IMR-90 (cell line): ENCODE data around the gene WNT4. TPM values are rescaled to one million over a fixed set of nuclear protein-coding genes. Genes with fewer than 3 reads are reported as not detected.

Experiments
- ATAC-seq: fragments of 200-7000 bp; cut with Tn5 transposase; 2 replicates; pipeline ENCODE4 v1.9.1; 2020; ENCODE audit warnings: low read depth, mild to moderate bottlenecking, moderate library complexity
- BruUV-seq: library from RNA; stranded (reverse); fragments of 400-500 nt; replicated peaks from 2 replicates; lab custom pipeline; 2021; lab: Mats Ljungman, UMichigan
- CTCF ChIA-PET: fragments of 300-600 bp; formaldehyde crosslinking; extraction: SDS; loops from one replicate; lab custom pipeline; 2021; ENCODE audit warnings: antibody characterized with exemption; lab: Yijun Ruan, JAX
- POLR2A ChIA-PET: fragments of 300-600 bp; sonication (Branson Sonifier 250); formaldehyde crosslinking; loops from one replicate; lab custom pipeline; 2022; ENCODE audit warnings: antibody characterized with exemption; ENCODE audit not compliant: unreplicated experiment; lab: Charles Lee
- DNase-seq: peaks from one replicate; pipeline ENCODE4 v3.0.0; 2013
- H2AFZ ChIP-seq: replicated peaks from 2 replicates; pipeline ENCODE3; 2013; ENCODE audit warnings: low read length, mild to moderate bottlenecking; ENCODE audit not compliant: poor library complexity
- H2AK5ac ChIP-seq: 2 replicates; pipeline ENCODE4 v1.6.1; 2013; ENCODE audit warnings: low read depth, low read length, inconsistent platforms
- H2AK9ac ChIP-seq: replicated peaks from 2 replicates; pipeline ENCODE3; 2013; ENCODE audit warnings: mild to moderate bottlenecking, low read depth, low read length, moderate library complexity; ENCODE audit not compliant: poor library complexity
- H2BK120ac ChIP-seq: 2 replicates; pipeline ENCODE4 v1.6.1; 2013; ENCODE audit warnings: low read depth, low read length, inconsistent platforms
- H2BK15ac ChIP-seq: 3 replicates; pipeline ENCODE4 v1.6.1; 2013; ENCODE audit warnings: low read depth, low read length, inconsistent platforms
- H2BK20ac ChIP-seq: 2 replicates; pipeline ENCODE4 v1.6.1; 2013; ENCODE audit warnings: low read depth, mild to moderate bottlenecking, inconsistent platforms, low read length, moderate library complexity
- H2BK5ac ChIP-seq: 2 replicates; pipeline ENCODE4 v1.6.1; 2013; ENCODE audit warnings: mild to moderate bottlenecking, low read depth, low read length, inconsistent platforms; ENCODE audit not compliant: poor library complexity, severe bottlenecking
- H3K14ac ChIP-seq: replicated peaks from 2 replicates; pipeline ENCODE4 v1.6.1; 2013; ENCODE audit warnings: low read depth, low read length, inconsistent platforms
- H3K18ac ChIP-seq: 2 replicates; pipeline ENCODE4 v1.6.1; 2013; ENCODE audit warnings: low read depth, low read length, control low read depth
- H3K23ac ChIP-seq: 2 replicates; pipeline ENCODE4 v1.6.1; 2013; ENCODE audit warnings: low read depth, low read length, inconsistent platforms
- H3K27ac ChIP-seq: 2 replicates; pipeline ENCODE4 v1.5.1; 2013; ENCODE audit warnings: mild to moderate bottlenecking, control low read depth, low read length; ENCODE audit not compliant: insufficient read depth
- H3K27me3 ChIP-seq: 2 replicates; pipeline ENCODE4 v1.6.1; 2013; ENCODE audit warnings: low read length; ENCODE audit not compliant: control insufficient read depth, insufficient read depth
- H3K36me3 ChIP-seq: 2 replicates; pipeline ENCODE4 v1.6.1; 2013; ENCODE audit warnings: low read length, mixed read lengths; ENCODE audit not compliant: control insufficient read depth, insufficient read depth
- H3K4ac ChIP-seq: 2 replicates; pipeline ENCODE4 v1.6.1; 2013; ENCODE audit warnings: low read depth, low read length, inconsistent platforms
- H3K4me1 ChIP-seq: 2 replicates; pipeline ENCODE4 v1.6.1; 2013; ENCODE audit warnings: low read length, mixed read lengths; ENCODE audit not compliant: control insufficient read depth, insufficient read depth
- H3K4me2 ChIP-seq: 2 replicates; pipeline ENCODE4 v1.6.1; 2013; ENCODE audit warnings: low read depth, mild to moderate bottlenecking, control low read depth, low read length, moderate library complexity
- H3K4me3 ChIP-seq: 2 replicates; pipeline ENCODE4 v1.5.1; 2013; ENCODE audit warnings: low read depth, mild to moderate bottlenecking, control low read depth, low read length, moderate library complexity; ENCODE audit not compliant: insufficient read depth
- H3K56ac ChIP-seq: 2 replicates; pipeline ENCODE4 v1.6.1; 2013; ENCODE audit warnings: low read length, inconsistent platforms; ENCODE audit not compliant: insufficient read depth; ENCODE audit errors: extremely low read depth
- H3K79me1 ChIP-seq, 2 experiments: 2 replicates each; pipeline ENCODE4 v1.6.1; 2013; ENCODE audit warnings: low read length in 2 of 2, inconsistent platforms in 1 of 2, low read depth in 1 of 2
- H3K9ac ChIP-seq: 2 replicates; pipeline ENCODE4 v1.6.1; 2013; ENCODE audit warnings: low read depth, low read length, control low read depth
- H3K9me1 ChIP-seq: 2 replicates; pipeline ENCODE4 v1.6.1; 2013; ENCODE audit warnings: low read length, inconsistent platforms; ENCODE audit not compliant: insufficient read depth
- H3K9me3 ChIP-seq: 2 replicates; pipeline ENCODE4 v1.6.1; 2013; ENCODE audit warnings: low read length; ENCODE audit not compliant: control insufficient read depth, insufficient read depth
- H4K20me1 ChIP-seq: 2 replicates; pipeline ENCODE4 v1.6.1; 2013; ENCODE audit warnings: low read length, inconsistent platforms; ENCODE audit not compliant: insufficient read depth
- H4K5ac ChIP-seq: 2 replicates; pipeline ENCODE4 v1.6.1; 2013; ENCODE audit warnings: mild to moderate bottlenecking, low read depth, low read length, control low read depth
- H4K8ac ChIP-seq, 2 experiments: 2 replicates each; pipeline ENCODE4 v1.6.1; 2013; ENCODE audit warnings: low read depth in 2 of 2, low read length in 2 of 2, control low read depth in 1 of 2, inconsistent platforms in 1 of 2
- H4K91ac ChIP-seq: 2 replicates; pipeline ENCODE4 v1.6.1; 2013; ENCODE audit warnings: low read depth, low read length, inconsistent platforms; ENCODE audit not compliant: insufficient read depth
- CEBPB ChIP-seq: IDR thresholded peaks from 2 replicates; pipeline ENCODE4 v1.6.1; 2012; ENCODE audit warnings: low read depth, low read length, improper control_type of control experiment
- NFE2L2 ChIP-seq: fragments of 150-350 bp; IDR thresholded peaks from 2 replicates; pipeline ENCODE4 v1.6.1; 2016; ENCODE audit warnings: low read depth, mild to moderate bottlenecking, low read length
- WGBS, 2 experiments: methylation state at CpG; one replicate each; pipeline versions ENCODE4 v1.1.5 to v1.1.7; 2013; ENCODE audit warnings: missing lambda C conversion rate in 2 of 2; ENCODE audit not compliant: insufficient read length in 1 of 2; ENCODE audit errors: extremely low coverage in 2 of 2; 5-methylcytosine and 5-hydroxymethylcytosine counted together
- dilution Hi-C: fragments of 300-500 bp; cut with HindIII; formaldehyde crosslinking; loops from one replicate; pipeline ENCODE4 v1.14.3; 2018; ENCODE audit warnings: low sequenced_read_pairs; ENCODE audit not compliant: unreplicated experiment
- in situ Hi-C: fragments of 300-500 bp; cut with MboI; formaldehyde crosslinking; loops from 3 replicates; pipeline ENCODE4 v1.14.3; 2019; ENCODE audit warnings: low sequenced_read_pairs, inconsistent platforms, mixed read lengths
- intact Hi-C: fragments of 100-400 bp; cut with micrococcal nuclease; formaldehyde crosslinking; loops from 2 replicates; pipeline ENCODE4 v1.10.0; 2022
- polyA plus RNA-seq, 3 experiments: library from polyadenylated mRNA; depleted of rRNA; stranded (reverse); fragments of >200 nt; gene quantifications; 2 replicates each; pipeline ENCODE4 v1.2.3, GENCODE V29; 2012; ENCODE audit warnings: low replicate concordance in 1 of 3
- total RNA-seq: library from RNA; depleted of rRNA; stranded (reverse); fragments of >200 nt; gene quantifications from 2 replicates; pipeline ENCODE4 v1.2.3, GENCODE V29; 2012
- TF ChIP-seq, protein P1 (sequence below): fragments of 150-350 bp; IDR thresholded peaks from 2 replicates; pipeline ENCODE4 v1.6.1; 2017; ENCODE audit warnings: mild to moderate bottlenecking, antibody characterized with exemption, low read length, low read depth

WNT4 gene
- total and polyA plus RNA-seq, 2 of the 4 experiments (the other 2 are of a cell fraction), result not detected

DNA sequence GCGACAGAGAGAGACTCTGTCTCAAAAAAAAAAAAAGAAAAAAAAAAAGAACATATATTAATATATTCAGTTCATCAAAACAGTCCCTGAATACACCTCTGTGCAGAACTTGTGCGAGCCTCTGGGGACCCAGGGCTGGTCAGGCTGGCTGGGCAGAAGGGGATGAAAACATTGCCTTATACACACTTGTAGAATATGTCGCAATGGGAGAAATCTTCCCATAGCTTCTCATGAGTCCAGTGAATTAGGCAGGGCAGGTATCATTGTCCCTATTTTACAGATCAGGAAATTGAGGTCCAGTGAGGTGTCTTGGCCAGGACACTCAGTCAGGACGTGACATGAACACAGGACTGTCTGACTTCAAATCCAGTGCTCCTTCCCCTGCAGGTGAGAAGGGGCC lies 12.6 kb upstream of the WNT4 start:
- Histone ChIP-seq H2BK120ac (no peak overlapping the region), H3K23ac (no peak overlapping the region), H3K79me1 (no peaks in the 10 kb centered on the region), H3K27me3 (peaks cover 58% of the 10 kb centered on the region), H3K9me1 (0 out of 2 replicates have a peak, but pooled peaks cover 3% of the 10 kb centered on the region), H3K36me3 (no peaks in the 10 kb centered on the region), H3K14ac (no peak overlapping the region), H3K4me3 (no peak overlapping the region), H3K4ac (no peak overlapping the region), H4K8ac (no peak overlapping the region), H3K56ac (no peak overlapping the region), H3K18ac (no peak overlapping the region), H2BK15ac (no peak overlapping the region), H4K5ac (no peak overlapping the region), H4K20me1 (peaks cover 5% of the 10 kb centered on the region; the same call in 1 of the 2 replicates), H3K9ac (no peak overlapping the region), H2AK5ac (no peak overlapping the region), H3K27ac (no peak overlapping the region), H2AFZ (no peak overlapping the region), H2AK9ac (no peak overlapping the region), H3K4me2 (no peak overlapping the region), H3K4me1 (no peaks in the 10 kb centered on the region), H3K9me3 (no peaks in the 10 kb centered on the region), H2BK20ac (no peak overlapping the region), H4K91ac (no peak overlapping the region), H2BK5ac (no peak overlapping the region)
- intact Hi-C loops (no loop called here), dilution Hi-C loops (no loop called here), in situ Hi-C loops (no loop called here)
- ATAC-seq, result no peak
- DNase-seq, result no peak
- BruUV-seq, result no TSS peak
- CTCF ChIA-PET, result no interaction called here
- POLR2A ChIA-PET, result no interaction called here
- TF ChIP-seq NFE2L2 (no peak), CEBPB (peak; percentile 73)
- TF ChIP-seq, protein P1, sequence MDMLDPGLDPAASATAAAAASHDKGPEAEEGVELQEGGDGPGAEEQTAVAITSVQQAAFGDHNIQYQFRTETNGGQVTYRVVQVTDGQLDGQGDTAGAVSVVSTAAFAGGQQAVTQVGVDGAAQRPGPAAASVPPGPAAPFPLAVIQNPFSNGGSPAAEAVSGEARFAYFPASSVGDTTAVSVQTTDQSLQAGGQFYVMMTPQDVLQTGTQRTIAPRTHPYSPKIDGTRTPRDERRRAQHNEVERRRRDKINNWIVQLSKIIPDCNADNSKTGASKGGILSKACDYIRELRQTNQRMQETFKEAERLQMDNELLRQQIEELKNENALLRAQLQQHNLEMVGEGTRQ, result no peak
- WGBS, 2 experiments, result no CpG with 5 or more reads among the region's 4 CpGs
